ENCODE data around the gene PSD2.

Gene PSD2

DNA sequence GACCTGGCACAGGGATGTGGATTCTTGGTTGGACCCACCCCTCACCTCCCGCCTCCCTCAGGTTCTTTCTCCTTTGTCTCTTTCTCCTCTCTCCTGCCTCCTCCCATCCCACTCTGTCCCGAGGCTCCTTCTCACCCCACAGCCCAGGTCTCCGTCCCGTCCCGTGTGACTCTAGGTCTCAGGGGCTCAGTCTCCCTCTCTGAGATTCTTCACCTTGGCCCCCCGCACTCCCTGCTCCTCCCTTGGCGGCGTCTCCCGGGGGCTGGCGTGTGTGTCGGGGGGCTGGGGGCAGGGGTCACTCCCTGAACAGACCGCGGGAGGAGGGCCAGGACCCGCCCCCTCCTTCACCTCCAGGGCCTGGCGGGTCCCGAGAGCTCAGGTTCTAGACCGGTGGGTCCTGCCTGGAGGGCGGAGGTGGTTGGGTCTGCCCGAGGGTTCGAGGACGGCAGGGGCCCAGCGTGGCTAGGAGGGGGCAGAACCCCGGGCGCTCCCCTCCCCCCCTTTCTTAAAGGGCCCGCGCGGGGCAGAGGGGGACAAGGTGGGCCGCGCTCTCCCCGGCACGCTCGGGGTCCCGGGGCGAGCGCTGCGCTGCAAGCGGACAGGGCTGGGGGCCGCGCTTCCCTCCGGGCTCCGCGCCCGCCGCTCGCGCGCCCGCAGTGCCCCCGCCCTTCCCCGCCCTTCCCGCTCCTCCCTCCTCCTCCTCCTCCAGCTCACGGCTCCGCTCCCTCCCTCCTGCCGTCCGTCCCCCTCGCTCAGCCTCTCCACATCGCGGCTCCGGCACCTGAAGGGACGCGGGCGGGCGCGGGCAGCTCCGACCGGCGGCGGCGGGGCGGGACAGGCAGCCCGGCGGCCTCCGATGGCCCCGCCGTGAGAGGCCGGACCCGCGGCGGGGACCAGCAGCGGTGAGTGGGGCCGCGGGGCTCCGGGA is at the start of gene PSD2:
Gene PSD2 (plus strand): TSS at position 735 of the 928 bp plus-strand sequence. CDS start 13,633 bp downstream, outside the sequence.
- DNase-seq: no peak

DNA sequence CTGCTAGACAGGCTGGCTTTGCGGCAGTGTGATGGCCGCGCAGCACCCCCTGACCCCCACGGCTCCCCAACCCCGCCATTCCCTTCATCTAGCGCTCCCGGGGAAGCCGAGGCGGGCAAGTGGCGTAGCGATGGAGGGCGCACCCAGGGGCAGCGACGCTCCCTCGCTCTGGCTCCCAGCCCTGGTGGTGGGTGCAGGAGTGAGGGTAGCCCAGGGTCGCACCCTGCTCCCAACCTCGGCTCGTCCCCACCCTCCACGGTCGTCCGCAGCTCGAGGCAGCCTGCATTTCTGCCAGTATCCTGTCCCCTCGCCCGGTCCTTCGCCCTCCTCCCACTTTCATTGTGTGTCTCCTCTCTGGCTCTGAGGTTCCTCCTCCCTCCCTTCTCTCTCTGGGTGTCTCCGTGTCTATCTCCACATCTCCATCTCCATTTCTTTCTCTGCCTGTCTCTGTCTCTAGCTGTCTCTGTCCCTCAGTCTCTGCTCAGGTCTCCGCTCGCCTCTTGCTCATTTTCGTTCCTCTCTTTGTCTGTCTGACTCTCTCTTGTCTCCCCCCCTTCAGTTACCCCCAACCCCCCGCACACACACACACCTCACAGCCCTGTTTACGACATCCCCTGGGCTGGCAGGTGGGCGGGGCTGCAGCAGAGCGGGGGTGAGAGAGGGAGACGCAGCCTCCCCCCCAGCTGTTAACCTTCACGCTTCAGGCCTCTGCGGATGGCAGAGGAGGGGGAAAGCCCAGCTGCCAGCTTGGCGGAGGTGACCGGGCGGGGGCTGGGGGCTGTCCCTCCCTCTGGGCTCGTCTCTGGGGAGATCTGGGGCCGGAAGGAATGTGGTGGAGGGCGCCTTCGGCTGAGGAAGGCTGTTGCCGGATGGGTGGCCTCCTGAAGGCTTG is 48.7 kb upstream of the PSD2 start:
- no peak for DNase-seq

DNA sequence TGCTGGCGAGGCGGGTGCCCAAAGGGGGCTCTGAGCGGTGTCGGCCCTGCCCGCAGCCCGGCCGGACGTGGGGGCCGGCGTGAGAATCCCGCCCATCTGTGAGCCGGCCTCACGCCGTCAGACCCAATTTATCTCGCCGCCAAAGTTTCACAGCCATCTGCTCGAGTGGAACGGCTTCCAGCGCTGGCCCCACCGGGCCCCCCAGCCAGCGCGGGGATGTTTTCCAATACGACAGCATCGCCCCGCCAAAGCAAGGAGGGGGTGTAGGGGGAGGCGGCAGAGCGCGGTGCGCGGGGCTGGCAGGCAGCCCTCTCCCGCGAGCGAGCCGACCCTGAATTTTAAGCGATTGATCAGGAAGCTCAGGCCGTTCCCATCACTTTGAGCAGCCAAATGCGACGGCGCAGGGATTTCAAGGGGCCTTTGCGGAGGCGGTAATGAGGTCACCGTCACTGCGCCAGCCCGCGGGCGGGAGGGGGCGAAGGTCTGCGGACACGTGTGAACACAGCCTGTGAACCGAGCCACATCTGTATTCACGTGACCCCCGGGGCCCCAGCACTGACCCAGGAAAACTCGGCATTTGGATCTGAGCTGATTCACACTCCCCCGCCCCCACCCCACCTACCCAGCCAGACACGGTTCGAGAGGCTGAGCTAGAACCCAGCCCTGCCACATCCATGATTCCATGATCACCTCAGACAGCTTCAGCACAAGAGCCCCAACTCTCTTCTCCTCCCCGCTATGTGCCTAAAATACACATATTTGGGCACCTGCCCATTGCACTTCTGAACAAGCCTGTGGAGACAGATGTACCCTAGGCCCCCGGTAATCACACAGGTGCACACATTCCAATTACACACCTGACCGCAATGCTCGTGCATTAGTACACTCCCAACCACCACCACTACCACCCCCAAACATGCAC is 47.8 kb upstream of the PSD2 start:
- DNase-seq: no peak

DNA sequence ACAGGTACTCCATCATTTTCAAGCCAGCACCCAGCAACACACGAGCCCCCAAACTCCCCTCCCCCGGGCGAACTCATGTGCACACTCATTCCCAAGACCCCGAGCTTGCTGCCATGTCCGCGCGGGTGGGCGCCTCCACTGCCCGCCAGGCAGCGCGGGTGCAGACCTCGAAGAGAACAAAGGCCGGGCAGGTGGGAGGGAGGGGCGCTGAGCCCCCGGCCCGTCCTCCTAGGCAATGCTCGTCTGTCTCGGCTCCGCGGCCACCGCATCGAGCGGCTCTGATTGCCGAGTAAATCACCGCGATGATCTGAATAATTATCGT is 47.1 kb upstream of the PSD2 start:
- no peak for DNase-seq

DNA sequence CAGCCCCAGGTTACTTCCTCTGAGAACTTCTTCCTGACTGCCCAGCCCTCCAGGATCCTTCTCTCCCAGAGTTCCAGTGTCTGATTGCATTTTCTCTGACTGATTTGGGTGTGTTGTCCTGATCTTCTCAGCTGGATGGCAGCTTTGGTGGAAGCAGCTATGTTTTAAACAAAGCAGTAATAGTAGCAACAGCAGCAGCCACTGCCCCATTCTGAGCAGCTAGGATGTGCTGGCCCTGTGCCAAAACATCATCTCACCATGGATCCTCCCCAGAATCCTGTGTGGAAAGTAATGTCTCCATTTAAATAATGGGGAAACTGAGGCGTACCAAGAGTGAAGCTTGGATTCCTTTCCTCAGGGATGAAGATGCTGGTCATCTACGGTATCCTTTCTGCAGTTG is 46.4 kb upstream of the PSD2 start:
- no peak for DNase-seq

DNA sequence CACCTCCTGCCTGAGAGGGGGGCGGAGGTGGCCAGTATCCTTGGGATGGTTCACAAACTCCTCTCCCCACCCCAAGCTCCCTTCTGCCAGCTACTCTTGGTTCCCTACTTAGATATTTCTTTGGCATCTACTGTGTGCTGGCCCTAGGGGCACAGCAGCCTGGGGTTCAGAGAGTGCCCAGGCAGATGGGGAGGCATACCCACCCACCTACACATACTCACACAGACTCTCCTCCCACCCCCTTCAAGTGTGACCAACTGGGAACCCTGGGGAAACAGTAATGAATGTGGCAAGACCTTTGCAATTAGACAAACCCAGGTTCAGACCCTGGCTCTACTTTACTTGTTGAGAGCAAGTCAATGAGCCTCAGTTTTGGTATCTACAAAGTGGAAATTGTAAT is 44.4 kb upstream of the PSD2 start:
- DNase-seq: no peak

DNA sequence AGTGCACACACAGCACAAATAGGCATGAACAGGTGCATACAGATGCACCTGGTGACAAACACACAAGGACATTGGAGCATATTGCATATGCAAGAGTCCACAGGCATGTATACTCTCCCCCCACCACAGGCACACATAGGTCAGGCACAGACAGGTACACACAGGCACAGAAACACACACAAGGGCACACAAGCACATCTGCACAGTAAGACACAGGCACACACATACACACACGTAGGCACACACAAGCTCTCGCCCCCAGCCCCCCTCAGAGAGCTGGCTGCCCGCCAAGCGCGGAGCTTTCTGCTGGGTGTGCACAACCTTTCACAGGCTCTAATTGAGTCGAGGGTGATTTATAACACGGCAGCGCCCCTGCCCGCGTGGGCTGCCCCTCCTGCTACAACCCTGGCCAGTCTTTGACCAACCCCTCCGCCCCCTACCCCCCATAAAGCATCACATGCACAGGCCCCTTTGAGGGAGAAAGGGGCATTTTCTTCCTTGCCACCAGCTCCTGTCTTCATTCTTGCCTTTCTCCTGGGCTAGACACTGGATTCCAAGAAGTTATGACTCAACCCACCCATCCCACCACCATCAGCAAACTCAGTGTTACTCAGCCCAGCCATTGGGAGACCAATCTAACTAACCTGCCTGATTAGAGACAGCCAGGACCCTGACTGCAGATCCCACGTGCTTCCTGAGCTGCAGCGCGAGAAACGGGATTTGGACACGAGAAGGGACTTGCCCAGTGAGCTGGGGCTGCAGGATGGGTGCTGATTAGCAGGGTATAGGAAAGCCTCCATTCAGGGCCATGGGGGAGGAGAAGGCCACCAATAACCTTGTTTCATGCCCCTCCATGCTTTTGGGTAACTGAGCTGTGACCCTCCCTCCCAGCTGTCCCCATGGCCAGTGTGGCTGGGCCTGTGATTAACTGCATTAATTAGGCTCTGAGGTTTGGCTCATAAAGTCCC is 42.8 kb upstream of the PSD2 start:
- DNase-seq: no peak

DNA sequence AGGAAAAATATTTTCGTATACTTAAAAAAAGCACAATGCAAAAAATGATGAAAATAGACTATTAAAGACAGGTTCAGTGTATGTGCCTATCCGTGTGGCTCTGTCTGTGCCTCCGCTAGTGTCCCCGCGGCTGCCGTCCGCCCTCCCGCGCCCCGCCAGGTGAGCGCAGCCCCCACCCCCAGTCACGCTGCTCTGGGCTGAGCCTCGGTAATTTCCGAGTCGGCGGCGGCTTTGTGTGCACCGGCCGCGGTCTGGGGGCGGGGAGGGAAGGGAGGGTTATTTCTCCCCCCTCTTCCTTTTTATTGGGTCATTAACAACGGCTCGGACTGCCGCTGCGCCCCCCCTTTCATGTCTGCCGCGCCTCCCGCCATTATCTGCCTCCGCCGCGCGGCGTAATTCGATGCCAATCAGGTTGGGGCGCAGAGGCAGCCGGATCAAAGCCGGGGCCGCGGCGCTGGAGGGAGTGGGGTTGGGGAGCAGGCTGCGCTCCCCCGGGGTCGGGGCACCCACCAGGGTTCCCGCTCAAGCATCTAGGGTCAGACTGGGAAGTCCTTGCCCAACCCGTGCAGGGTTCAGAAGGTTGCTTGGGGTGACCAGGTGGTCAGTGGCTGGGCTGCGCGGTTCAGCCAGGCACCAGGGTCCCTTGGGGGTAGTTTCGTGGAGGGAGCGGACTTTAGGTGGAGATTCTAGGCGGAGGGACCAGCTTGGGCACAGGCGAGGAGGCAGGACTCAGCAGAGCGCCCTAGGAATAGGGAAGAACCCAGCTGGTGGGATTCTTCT is 39.5 kb upstream of the PSD2 start:
- peak; percentile 6 to 35 for DNase-seq

DNA sequence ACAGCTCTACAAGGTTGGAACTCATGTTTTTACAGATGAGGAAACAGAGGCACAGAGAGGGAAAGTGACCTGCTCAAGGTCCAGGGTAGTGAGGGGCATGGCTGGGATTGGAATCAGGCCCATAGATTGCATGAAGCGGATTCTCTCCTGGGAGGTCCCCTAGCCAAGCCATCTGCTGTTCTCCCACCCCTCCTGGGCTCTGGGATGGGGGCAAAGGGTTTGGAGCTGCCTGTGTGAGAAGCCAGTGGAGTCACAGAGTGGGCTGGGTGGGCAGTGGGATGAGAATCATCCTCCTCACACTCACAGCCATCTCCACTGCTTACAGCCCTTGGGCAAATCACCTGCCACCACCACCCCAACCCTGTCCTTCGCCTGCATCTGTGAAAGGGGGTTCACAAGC is 38.6 kb upstream of the PSD2 start:
- DNase-seq: no peak

DNA sequence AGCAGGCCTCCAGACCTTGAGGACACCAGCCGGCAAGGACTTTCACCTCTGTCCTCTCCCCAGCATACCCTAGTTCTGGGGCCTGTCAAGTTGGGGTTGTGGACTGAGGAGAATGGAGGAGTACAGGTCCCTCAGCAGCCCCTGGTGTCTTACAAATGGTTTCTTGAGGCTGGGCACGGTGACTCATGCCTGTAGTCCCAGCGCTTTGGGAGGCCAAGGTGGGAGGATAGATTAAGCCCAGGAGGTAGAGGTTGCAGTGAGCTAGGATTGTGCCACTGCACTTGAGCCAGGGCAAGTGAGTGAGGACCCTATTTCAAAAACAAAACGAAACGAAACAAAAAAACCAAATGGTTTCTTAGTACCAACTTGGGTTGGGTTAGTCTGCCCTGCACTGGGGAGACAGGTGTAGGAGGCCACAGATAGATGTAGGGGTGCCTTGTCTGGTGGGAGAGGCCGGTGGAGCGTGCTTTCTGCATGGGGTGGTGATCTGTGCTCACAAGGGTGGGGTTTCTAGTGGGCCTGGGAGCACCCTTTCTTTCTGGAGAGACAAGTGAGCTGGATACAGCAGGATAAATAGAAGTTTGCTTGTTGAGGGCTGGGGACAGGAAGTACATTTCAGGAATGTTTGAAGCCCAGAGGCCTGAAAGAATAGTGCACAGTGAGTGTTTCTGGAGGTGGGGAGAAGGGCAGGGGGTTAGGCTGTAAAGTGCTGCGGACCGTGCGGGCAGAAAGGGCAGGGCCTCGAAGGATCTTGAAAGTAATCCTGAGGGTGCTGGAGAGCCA is 37.7 kb upstream of the PSD2 start:
- DNase-seq: no peak

DNA sequence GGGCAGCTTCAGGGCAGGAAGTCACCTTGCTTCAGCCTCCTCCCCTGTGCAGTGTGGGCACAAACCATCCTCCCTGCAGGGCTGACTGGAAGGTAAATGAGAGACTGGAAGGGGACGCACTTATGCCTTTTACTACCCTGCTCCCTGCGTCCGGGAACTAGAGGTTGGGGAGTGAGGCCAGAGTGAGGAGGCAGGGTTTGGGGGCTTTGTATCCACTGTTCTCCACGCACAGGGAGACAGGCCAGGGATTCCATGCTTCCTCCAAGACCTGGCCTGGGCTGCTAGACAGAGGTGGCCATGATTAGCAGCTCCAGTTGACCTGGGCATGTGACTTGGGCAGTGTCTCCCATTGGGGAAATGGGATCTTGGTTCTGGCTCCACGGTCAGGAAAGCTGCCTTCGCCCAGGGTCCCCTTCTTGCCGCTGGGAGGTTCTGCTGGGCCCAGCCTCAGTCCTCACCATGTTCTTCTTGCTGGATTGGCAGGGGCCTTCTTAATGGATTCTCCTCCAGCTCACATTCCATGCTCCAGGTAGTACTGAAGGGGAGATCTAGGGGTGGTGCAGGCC is 37.0 kb upstream of the PSD2 start:
- DNase-seq: no peak

DNA sequence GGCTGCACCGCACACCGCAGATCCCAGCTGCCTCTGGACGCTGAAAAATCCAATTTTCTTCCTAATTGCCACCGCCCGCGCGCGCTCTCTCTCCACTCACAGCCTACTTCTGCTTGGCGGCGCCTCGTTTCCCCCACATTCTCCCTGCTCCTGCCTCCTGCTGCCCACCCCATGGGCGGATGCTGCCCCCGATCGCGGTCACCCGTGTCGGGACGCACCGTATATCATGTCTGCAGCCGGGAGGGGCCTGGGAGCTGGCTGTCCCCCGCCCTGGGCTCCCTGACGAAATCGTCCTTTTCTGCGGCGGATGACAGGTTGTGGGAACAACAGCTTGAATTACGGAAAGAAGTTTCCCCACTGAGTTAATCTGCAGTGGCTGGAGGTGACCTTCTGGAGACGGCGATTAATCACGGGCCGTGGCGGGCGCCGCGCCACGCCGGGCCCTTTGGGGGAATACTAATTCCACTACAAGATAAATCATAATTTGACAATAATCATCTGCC is 36.3 kb upstream of the PSD2 start:
- DNase-seq: no peak

DNA sequence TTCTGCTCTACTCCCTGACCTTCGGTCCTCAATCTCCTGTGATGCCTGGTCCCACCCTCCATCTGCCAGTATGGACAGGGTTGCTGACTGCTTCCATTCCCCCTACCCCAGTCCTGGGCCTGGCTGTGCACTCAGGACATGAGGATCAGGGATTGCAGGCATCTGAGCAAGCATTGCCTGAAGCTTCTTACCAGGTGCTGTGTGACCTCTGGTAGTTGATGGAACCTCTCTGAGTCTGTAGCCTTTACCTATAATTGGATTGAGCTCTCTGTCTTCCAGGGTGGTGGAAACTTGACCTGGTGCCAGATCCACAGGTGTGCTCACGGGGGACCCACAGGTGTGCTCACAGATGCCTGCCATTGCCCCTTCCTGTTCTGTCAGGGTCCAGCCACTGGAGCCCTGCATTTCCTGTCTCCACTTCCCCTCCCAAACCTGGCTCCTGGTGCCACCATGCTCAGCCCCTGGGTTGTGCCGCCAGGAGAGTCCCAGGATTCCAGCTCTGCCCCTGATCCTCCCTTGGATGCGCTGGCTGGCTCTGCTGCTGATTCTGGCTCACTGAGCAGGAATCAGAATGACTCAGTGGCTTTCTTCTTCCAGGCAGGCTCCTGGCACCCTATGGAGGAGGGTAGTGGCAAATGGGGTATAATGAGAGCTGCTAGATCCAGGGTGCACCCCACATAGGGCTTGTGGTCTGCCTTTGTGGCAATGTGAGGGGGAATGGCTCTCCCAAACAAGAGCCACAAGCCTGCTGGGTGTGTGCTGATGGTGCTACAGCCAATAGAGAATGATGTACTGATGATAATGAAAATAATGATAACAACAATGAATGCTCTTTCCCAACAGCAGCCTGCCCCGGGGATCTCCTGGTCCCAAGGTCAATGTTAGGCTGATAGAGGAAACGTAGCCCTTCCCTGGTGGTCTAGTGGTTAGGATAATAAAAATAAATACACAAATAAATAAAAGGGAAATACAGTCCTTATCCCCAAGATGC is 35.2 kb upstream of the PSD2 start:
- DNase-seq: no peak

DNA sequence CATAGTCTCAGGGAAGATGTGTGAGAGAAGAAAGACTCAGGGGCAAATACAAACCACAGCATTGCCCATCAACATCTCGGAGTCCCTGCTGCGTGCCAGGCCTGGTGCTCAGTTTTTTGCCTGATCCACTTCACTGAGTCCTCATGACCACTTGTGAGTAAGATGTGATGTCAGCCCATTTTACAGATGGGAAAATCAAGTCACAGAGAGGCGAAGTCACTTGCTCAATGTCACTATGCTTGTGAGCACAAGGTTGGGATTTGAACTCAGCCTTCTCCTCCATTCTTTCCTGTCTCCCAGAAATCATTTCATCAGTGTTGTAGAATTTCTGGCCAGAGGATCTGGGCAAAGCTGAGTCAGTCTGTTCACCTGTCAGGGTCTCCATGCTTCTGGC is 34.6 kb upstream of the PSD2 start:
- no peak for DNase-seq

DNA sequence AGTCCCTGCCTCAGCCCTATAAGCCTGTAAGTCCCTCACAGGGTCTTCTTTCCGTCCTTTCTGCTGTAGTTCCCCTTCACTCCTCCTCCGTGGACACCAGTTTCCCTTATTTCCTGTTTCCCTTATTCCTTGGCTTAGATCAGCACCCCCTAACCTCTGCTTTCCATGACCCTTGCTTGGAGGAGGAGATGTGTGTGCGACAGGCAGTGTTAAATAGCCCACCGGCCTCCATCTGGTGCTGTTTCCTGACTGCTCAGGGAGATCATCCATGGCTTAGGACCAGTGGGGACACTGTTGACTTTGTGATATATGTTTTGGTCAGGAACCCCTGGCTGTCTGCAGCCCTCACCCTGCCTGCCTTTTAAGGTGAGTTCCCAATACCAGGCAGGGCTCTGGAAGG is 34.1 kb upstream of the PSD2 start:
- no peak for DNase-seq

DNA sequence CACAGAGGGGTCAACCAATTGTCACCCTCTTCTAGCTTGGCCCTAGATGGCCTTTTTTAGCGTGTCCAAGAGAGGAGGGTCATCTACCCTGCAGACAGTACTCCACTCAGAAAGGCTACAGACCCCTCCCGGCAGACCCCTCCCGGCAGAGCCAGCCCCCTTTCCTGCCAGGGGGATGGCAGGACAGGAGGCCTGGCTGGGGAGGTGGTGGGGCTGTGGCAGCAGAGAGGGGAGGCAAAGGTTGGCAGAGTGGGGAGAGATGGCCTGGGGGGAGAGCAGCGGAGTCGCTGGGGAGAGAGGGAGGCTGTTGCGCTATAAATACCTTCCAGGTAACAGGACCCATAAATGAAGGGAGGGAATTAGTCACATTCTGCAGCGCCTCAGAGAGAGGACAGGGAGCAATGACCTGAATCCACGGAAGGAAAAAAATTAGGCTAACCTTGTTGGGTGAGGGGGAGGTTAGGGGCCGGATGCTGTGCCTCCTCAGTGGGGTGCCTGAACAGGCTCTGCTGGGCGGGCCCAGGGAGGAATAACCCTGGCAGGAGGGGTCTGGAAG is 32.9 kb upstream of the PSD2 start:
- DNase-seq: no peak

DNA sequence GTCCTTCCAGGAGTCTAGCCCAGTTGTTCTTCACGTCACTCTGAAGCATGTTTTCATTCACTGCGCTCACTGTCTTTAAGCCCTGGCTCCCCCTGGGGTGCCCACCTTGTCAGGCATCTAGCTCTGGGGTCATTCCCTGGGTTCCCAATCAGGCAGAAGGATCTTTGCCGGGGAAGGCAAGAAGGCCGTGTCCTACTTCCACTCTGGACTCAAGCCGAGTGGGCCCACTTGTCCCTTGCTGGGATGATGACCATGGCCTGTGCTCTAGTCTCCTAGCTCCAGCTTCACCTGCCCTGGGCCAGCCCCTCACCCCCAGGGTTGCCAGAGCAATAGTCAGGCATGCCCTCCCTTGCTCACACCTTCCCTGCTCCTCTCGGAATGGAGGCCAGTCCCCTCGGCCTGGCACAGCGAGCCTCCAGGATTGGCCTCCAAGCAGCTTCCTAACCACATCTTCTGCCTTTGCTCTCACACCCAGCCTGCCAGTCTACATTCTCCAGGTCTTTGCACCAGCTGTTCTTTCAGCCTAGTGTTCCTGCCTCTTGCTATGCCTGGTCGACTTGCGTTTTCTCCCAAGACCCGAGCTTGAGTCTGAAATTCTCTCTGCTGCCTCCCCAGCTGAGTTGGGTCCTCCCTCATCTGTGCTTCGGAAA is 32.2 kb upstream of the PSD2 start:
- no peak for DNase-seq

Measured in NCI-H1930 (cell line).